Esophagus mucosa (tissue), 1 donor: ENCODE measurements around the gene HTATSF1. TPM values are rescaled to one million over a fixed set of nuclear protein-coding genes. Genes with fewer than 3 reads are reported as not detected.

Experiments
- ATAC-seq: fragments of 200-7000 bp; cut with Tn5 transposase; one replicate; pipeline ENCODE4 v1.9.1; 2020
- total RNA-seq: library from RNA; stranded (reverse); gene quantifications from one replicate; pipeline ENCODE4 v1.2.4, GENCODE V29; 2023
- donor health status: DM: yes; HTN: yes; CAD: no.

Gene HTATSF1, protein sequence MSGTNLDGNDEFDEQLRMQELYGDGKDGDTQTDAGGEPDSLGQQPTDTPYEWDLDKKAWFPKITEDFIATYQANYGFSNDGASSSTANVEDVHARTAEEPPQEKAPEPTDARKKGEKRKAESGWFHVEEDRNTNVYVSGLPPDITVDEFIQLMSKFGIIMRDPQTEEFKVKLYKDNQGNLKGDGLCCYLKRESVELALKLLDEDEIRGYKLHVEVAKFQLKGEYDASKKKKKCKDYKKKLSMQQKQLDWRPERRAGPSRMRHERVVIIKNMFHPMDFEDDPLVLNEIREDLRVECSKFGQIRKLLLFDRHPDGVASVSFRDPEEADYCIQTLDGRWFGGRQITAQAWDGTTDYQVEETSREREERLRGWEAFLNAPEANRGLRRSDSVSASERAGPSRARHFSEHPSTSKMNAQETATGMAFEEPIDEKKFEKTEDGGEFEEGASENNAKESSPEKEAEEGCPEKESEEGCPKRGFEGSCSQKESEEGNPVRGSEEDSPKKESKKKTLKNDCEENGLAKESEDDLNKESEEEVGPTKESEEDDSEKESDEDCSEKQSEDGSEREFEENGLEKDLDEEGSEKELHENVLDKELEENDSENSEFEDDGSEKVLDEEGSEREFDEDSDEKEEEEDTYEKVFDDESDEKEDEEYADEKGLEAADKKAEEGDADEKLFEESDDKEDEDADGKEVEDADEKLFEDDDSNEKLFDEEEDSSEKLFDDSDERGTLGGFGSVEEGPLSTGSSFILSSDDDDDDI
- 18.9 TPM for total RNA-seq

DNA sequence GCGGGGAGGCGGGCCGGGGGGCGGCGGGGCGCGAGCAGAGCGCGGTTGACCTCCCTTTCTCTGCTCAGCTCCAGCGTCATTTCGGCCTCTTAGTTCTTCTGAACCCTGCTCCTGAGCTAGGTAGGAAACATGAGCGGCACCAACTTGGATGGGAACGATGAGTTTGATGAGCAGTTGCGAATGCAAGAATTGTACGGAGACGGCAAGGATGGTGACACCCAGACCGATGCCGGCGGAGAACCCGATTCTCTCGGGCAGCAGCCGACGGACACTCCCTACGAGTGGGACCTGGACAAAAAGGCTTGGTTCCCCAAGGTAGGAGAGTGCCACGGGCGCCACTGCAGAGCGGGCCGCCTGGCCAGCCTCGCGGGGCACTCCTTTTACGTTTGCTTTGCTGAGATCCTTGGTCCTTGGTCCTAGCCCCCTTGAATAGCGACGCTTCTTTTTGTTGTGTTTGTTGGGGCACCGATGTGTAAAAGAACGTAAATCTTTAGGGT, at the start of gene HTATSF1:
Gene HTATSF1 (plus strand): TSS at position 37 of the 497 bp plus-strand sequence. CDS start 93 bp downstream, at position 130.
- peak; percentile 2 for ATAC-seq

DNA sequence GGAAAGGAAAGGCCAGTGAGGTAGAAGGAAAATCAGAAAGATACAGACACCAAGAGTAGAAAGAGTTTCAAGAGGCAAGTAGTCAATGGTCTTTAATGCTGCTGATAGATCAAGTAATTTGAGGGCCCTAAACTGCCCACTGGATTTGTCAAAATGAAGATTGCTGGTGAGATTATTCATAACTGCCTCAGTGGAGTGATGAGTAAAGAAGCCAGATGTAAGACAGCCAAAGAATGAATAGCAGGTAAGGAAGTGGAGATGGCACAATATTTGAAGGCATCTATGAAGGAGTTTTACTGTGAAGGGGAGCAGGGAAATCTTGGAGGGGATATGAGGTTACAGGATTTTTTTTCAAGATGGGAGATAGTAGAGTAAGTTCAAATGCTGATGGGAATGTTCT, 49.4 kb upstream of the HTATSF1 start:
- ATAC-seq: no peak

DNA sequence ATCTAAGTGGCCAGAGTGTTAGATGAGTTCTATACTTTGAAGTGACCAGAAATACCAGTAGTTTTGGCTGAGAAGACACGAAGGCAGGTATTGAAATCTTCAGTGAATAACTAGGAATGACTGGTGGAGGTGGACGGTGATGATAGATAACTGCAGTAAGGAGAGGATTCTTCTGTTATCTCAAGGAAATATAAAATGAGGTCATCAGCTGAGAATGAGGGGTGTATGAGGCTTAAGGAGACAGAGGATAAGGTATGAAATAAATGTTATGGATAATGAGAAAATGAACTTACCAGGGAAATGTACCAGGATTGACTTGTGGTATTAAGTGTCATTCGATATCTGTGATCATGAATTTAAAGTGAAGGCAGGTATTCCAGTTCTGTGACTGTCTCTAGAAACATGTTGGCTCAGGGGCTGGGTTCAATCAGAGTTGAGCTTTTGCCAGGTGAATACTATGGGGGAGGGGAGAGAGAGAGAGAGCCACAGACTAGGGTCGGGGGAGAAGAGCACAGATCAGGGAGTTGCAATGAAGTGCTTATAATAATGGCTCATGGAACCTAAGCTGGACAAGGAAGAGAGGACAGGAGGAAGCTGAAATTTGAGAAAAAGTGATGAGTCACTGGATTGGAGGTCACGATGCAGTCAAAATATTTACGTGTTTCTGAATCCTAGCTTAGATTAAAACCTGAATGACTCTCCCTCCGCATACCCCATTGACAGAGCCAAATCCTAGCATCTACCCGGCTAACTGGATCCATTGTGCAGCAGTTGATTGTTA, 47.2 kb upstream of the HTATSF1 start:
- peak; percentile 15 for ATAC-seq

DNA sequence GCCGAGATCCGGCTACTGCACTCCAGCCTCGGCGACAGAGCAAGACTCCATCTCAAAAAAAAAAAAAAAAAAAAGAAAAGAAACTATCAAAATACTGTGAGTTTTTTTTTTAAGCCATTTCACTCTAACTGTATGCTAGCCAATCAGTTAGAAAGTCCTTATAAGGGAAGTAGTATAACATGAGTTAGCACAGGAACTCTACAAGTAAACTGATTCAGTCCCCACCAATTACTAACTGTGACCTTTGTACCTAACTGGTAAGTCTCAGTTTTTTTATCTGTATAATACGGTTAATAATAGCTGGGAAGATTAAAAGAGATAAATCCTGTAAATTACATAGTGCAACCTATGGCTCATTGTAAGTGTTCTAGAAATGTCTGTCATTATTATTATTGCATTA, 44.8 kb upstream of the HTATSF1 start:
- ATAC-seq: no peak

DNA sequence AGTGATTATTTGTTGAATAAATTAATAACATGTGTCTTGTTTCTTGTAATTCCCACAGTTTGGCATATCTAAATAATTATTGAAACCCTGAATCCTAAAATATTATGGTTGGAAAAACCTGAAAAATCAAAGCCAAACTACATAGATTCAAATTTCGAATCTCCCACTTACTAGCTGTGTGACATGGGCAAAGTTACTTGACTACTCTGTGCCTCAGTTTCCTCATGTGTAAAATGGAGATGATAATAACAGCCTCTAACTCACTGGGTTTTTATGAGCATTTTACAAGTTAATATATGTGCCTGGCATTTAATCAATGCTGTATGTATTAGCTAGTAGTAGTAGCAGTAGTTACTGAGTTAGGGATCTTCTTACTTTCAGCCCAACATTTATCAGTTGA, 44.3 kb upstream of the HTATSF1 start:
- no peak for ATAC-seq

DNA sequence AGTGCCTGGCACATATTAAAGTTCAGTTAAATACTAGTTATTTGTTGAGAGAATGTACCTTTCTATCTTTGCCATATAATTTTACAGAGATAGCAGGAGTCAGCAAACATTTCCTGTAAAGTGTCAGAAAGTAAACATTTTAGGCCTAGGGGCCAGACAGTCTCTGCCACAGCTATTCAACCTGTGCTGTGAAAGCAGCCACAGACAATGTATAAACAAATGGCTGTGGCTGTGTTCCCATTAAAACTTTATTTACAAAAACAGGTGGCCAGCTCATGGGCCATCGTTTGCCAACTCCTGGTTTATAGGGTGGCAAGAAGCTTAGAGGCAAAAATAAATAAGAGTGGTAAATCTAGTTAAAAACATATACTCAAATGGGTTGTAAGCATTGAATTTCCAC, 43.6 kb upstream of the HTATSF1 start:
- no peak for ATAC-seq

DNA sequence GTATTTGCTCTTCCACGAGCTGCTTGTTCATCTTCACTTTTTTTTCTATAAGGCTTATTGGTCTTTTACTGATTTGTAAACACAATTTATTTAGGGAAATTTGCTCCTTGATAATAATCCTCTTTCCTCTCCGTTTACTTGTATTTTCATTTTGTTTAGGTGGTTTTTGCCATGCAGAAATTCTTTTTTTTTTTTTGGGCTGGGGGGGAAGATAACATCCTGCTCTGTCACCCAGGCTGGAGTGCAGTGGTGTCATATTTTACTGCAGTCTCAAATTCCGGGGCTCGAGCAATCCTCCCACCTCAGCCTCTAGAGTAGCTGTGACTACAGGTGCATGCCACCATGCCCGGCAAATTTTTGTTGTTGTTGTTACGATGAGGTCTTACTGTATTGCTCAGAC, 41.3 kb upstream of the HTATSF1 start:
- no peak for ATAC-seq

DNA sequence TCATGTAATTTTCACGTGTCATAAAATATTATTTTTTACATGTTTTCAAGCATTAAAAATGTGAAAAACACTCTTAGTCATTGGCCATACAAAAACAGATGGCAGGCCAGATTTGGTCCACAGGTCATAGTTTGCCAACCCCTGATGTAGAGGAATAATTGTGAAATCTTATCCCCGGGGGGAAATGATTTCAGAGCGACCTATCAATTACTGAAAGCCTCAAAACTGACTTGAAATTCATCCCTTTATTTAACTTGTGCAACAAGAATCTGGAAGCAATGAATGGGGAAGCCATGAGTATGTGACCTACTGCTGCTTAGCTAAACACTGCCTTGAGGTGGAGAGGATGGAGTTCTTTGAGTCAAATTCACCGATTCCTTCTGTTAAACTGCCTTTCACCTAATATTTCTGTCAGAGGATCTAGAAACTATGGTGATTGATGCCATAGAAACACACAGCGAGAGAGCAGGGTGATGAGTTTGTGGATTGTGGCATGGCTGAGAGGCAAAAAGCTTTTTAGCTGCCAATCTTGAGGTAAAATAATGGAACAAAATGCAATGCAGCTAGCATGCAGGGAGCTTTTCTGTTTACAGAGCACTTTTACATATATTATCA, 40.0 kb upstream of the HTATSF1 start:
- no peak for ATAC-seq

DNA sequence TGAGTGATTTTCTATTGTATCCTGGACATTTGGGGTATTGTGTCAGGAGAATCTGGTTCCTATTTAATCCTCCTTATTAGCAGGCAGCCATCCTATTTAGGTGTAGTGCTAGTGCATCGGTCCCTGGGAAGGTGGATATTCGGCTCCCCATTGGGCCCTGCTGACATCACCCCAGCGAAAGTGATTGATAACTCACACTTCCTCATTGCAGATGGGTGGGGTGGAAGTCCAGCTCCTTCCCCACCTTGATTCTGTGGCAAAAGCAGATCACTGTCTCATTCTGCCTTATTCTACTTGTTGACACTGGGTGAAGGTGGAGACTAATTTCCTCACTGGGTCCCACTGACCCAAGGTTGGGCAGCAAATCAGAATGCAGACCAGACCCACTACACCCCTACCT, 32.8 kb upstream of the HTATSF1 start:
- no peak for ATAC-seq

DNA sequence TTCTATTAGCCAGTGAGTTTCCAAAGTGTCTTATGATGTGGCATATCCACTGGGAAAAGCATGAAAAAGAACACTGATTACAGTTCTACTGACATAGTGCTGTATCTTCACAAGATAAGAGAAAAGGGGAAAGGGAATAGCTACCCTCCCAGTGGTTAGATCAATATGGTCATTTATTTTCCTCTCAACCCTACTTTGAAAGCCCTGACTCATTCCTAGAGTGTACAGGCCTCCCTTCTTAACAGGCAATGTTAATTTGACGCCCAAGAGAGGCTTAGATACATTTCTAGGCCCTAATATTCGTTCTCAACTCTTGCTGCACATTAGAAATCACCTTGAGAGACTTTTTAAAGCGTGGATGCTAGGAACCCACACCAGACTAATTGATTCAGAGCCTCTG, 30.1 kb upstream of the HTATSF1 start:
- ATAC-seq: no peak

DNA sequence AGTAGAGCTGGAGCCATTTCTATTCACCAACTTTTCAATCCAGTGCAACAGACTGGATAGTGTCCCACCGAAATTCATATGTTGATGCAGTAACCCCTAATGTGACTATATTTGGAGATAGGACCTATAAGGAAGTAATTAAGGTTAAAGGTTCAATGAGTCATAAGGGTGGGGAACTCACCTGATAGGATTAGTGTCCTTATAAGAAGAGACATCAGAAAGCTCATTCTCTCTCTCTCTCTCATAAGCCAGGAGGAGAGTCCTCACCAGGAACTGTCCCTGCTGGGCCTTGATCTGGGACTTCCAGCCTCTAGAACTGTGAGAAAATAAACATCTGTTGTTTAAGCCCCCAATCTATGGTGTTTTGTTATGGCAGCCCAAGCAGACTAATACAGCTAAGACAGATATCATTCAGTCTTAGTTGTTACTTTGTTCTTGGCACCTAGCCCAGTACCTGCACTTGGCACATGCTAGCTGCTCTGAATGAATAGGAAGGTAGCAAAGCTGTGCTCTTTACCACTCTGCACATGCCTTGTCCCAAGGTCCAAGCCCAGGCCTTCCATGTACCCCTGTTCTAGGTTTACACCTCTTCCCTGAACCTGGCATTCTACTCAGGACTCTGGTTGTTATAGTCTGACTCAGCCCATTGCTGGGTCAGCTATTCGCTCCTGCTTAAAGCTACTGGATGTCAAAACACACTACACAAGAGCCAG, 28.8 kb upstream of the HTATSF1 start:
- ATAC-seq: peak; percentile 48

DNA sequence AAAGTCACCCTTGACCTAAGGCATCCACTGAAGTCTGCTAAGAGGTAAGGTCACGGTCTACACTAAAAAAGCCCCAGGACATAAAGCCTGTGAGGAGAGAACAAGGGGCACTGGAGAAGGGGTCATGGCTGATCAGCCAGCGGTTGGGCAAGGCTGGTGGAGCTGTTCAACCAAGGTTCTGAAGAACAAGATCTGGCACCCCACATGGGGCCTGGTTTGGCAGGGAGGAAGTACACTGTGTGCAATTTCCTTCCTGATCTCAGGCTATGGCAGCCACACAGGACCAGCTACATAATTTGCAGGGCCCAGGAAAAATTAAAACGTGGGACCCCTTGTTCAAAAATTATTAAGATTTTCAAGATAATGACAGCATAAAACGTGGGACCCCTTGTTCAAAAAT, 23.7 kb upstream of the HTATSF1 start:
- no peak for ATAC-seq

DNA sequence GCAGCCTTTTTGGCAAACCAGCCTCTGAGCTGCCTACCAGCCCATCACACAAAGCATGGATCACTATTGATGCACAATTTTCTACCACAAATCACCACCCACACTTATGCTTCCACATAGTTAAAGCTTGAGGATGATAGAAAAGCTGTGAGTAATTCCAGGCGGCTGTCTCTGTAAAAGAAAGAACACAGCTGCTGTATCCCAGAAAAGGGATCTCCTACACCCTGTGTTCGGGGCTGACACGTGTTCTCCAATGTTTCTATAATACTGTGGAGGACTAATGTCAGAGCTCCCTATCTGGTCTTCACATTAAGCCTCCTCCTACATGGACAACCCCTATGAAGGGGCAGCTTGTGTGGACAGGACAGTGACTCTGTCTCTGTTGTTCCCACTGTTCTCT, 22.2 kb upstream of the HTATSF1 start:
- no peak for ATAC-seq

DNA sequence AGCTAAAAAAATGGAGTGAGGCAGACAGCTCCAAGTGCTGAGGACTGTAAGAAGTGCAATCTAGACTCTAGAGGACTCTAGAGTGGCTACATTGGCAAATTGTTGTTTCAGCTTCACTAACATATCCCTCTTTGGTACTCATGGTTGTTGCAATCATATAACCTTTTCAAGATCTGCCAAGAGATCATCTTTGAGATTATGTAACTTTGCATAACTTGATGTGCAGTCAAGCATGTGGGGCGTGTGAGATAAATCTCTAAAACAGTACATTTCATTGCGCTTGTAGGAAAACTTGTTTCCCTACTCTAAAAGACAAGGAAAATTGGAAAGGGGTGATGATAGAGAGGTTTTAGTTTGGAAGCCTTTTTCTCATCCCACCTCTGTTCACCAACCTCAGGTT, 20.9 kb upstream of the HTATSF1 start:
- peak; percentile 45 for ATAC-seq

DNA sequence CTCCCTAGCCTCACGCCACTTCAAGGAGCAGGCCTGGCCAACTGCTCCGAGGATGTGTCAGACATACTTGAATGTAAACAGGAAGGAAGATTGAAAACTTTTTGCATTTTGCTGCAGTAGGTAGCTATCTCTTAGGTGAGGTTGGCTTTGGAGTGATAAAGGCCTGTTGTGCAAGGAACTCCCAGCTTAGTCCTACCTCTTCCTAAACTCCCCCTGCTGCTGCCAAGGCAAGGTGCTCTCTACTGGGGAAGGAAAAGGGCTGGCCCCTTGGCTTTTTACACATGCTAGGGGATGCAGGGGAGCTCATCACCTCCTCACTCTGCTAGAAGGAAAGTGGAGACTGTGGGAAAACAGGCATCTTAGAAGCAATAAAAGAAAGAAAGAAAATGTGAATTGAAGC, 20.4 kb upstream of the HTATSF1 start:
- ATAC-seq: no peak

DNA sequence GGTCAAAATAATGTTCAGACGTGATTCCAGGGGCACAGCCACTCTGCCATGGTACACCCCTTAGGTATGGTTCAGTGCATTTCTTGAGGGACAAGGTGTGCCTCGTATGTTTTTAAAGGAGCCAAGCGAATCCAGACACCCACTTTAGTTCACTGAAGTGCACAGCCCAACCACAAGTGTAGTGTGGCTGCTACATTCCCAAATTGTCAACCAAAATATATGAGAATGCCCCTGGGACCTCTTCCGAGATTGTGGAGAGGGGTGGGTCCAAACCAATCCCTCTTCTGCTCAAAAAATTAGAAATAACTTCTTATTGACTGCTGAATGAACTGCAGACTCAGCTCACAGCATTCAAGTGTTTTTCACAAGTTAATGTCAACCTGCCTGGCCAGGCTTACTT, 17.0 kb upstream of the HTATSF1 start:
- no peak for ATAC-seq

DNA sequence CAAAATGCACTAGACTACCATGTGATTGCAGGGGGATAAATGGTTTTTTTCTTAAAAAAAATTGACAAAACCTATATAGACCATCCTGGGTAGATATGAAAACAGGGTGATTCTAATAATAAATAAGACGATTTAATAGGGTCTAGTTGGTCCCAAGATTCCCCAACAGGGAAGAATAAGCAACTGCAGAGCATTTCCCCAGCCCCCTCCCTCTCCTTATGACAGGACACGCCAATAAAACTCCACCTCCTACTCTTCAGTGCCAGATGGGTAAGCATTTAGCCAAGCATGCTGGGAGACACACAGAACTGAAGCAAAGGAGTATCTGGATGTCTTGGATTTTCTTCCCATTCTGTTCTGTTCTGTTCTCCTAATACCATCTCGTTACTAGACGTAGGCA, 9.7 kb upstream of the HTATSF1 start, which contains the start of gene BRS3:
Gene BRS3 (plus strand): TSS at position 301 of the 400 bp plus-strand sequence. CDS start 168 bp downstream, outside the sequence.
- no peak for ATAC-seq

DNA sequence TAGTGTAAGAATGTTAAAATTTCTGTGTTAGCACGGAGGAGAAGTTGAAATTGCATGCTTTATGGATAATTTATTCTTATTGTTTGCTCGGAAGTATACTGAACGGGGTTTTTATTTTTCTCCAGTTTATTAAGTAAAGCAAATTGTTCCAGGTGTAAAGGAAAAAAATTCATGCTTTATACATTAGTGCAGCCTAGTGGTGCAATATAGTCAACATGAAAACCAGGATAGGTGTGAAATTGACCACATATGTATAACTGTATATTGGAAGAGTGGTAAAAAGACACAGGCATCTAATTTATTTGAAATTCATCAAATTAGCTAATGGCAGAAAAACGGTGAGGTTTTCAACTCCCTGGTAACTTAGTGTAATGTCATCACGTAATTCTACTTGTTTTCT, 8.7 kb upstream of the HTATSF1 start:
- no peak for ATAC-seq

DNA sequence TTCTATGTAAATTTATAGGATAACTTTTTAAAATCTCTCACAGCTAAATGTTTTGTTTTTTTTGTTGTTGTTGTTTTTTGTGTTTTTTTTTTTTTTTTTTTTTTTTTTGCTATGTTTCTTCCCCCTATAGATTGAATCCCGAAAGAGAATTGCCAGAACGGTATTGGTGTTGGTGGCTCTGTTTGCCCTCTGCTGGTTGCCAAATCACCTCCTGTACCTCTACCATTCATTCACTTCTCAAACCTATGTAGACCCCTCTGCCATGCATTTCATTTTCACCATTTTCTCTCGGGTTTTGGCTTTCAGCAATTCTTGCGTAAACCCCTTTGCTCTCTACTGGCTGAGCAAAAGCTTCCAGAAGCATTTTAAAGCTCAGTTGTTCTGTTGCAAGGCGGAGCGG, 5.6 kb upstream of the HTATSF1 start:
- no peak for ATAC-seq

DNA sequence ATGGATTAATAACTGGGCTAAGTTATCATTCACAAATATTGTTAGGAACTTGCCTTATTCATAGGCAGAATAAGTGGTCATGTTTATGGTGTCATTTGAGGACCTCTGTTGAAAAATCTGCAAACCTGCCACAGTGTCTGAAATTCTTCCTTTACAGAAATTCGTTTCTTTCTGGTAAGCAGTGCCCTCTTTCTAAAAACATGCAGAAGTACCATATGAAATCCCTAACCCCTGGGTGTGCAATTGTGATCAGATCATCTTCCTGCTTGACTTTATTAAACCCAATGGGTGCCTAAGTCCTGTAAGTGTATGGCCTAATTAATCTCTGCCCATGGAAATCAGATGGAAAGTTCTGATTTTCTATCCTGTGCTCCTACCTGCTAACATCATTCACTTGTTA, 4.4 kb upstream of the HTATSF1 start:
- no peak for ATAC-seq

DNA sequence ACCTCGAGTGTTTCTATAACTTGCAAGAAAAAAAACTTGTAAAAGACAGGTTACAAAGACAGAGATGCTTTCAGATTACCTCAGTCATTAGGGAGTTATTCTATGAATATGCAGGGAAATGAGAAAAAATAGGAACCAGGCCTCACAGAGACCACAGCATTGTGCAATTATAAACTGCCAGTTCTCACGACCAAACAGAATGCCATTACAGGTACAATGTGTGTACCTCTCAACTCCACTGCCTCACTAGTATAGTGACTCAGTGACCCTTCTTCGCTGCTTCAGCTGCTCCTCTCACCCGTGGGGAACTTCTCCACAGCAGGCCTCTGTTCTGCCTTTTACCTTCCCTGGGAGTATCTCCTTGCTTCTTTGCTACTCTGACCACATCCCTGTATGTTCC, 2.3 kb upstream of the HTATSF1 start:
- no peak for ATAC-seq
